ENCODE data around the gene TLR10.
"Not testable (repeated sequence)": the region's sequence is repeated elsewhere in the genome, so short reads cannot be mapped to it uniquely, and the experiment has no call there.

Gene TLR10

DNA sequence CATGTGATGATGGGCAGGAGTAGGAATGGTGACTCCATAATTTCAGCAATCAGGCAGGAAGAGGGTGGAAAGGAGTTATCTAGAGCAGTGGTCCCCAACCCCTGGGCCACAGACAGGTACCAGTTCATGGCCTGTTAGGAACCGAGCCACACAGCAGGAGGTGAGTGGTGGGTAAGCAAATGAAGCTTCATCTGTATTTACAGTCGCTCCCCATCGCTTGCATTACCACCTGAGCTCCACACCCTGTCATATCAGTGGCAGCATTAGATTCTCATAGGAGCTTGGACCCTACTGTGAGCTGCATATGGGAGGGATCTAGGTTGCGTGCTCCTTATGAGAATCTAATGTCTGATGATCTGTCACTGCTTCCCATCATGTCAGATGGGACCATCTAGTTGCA, 1.4 kb upstream of the TLR10 start:
- TF ChIP-seq, protein P1, sequence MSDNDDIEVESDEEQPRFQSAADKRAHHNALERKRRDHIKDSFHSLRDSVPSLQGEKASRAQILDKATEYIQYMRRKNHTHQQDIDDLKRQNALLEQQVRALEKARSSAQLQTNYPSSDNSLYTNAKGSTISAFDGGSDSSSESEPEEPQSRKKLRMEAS (IDR thresholded peaks at IDR 0.05; ENCODE audit: low read depth, low read length) = no peak
- TF ChIP-seq MYC (IDR thresholded peaks at IDR 0.05; ENCODE audit: low read depth, low read length) = no peak
- TF ChIP-seq, protein P2, sequence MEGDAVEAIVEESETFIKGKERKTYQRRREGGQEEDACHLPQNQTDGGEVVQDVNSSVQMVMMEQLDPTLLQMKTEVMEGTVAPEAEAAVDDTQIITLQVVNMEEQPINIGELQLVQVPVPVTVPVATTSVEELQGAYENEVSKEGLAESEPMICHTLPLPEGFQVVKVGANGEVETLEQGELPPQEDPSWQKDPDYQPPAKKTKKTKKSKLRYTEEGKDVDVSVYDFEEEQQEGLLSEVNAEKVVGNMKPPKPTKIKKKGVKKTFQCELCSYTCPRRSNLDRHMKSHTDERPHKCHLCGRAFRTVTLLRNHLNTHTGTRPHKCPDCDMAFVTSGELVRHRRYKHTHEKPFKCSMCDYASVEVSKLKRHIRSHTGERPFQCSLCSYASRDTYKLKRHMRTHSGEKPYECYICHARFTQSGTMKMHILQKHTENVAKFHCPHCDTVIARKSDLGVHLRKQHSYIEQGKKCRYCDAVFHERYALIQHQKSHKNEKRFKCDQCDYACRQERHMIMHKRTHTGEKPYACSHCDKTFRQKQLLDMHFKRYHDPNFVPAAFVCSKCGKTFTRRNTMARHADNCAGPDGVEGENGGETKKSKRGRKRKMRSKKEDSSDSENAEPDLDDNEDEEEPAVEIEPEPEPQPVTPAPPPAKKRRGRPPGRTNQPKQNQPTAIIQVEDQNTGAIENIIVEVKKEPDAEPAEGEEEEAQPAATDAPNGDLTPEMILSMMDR (IDR thresholded peaks at IDR 0.05; ENCODE audit: low read depth, low read length) = no peak
- no peak overlapping the region for H3K4me3 ChIP-seq (ENCODE audit: low read depth, low read length)
- DNase-seq (ENCODE audit: low read depth) = no peak

DNA sequence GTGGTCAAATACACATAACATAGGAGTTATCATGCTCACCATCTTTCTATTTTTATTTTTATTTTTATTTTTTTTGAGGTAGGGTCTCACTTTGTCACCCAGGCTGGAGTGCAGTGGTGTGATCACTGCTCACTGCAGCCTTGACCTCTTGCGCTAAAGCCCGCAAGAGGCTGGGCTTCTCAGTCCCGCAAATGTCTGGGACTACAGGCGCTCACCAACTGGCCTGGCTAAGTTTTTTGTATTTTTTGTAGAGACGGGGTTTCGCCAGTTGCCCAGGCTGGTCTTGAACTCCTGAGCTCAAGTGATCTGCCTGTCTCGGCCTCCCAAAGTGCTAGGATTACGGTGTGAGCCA, 295 bp upstream of the TLR10 start:
- H3K4me3 ChIP-seq (ENCODE audit: low read depth, low read length) = no peak overlapping the region
- TF ChIP-seq POLR2A (IDR thresholded peaks at IDR 0.05; ENCODE audit: extremely low read depth, insufficient read length) = no peak
- TF ChIP-seq, protein P1 (IDR thresholded peaks at IDR 0.05; ENCODE audit: low read depth, low read length) = no peak
- TF ChIP-seq MYC (IDR thresholded peaks at IDR 0.05; ENCODE audit: low read depth, low read length) = no peak
- TF ChIP-seq, protein P2 (IDR thresholded peaks at IDR 0.05; ENCODE audit: low read depth, low read length) = no peak
- no peak for DNase-seq (ENCODE audit: low read depth)

DNA sequence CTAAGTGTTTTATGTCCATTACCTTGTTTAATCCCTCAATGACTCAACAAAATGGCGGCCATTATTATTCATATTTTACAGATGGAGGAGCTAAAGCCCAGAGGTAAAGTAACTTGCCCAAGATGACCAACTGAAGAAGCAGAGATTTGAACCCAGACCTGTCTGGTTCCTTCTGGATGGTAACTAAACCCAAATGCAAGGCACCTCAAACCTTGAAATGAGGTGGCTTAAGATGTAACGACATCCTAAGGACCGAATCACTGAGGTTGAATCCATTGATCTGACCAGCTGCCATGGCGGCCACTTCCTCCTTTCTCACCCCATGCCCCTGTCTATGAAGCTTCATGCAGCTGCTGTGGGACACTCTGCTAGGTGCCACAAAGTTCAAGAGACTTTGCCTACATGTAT, 932 bp downstream of the TLR10 start:
- no peak for TF ChIP-seq POLR2A (IDR thresholded peaks at IDR 0.05; ENCODE audit: extremely low read depth, insufficient read length)
- TF ChIP-seq, protein P2 (IDR thresholded peaks at IDR 0.05; ENCODE audit: low read depth, low read length) = no peak
- no peak for TF ChIP-seq MYC (IDR thresholded peaks at IDR 0.05; ENCODE audit: low read depth, low read length)
- TF ChIP-seq, protein P1 (IDR thresholded peaks at IDR 0.05; ENCODE audit: low read depth, low read length) = no peak
- no peak overlapping the region for H3K4me3 ChIP-seq (ENCODE audit: low read depth, low read length)

DNA sequence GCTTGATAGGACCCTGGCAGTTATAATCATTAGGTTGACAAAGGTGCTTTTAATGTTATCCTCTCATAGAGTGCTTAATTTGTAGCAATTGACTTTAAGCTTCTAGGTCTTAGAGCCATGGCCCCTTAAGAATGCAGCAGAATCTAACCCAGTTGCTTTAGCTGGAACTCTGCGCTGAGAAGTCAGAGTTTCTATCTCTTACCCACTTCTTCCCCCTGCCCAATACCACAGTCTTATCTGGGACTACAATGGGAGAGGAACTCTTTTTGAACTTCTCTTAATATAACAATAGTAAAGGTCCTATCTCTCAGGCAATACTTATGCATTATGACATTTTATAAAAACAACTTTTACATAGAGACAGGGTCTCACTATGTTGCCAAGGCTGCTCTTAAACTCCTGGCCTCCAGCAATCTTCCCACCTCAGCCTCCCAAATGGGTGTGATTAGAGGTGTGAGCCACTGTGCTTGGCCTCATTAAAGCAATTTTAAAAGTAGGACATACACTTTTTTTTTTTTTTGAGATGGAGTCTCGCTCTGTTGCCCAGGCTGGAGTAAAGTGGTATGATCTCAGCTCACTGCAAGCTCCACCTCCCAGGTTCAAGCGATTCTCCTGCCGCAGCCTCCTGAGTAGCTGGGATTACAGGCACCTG, 1.8 kb downstream of the TLR10 start:
- no peak for DNase-seq (ENCODE audit: low read depth)
- TF ChIP-seq POLR2A (IDR thresholded peaks at IDR 0.05; ENCODE audit: extremely low read depth, insufficient read length) (no peak), MYC (IDR thresholded peaks at IDR 0.05; ENCODE audit: low read depth, low read length) (no peak)
- TF ChIP-seq, protein P2 (IDR thresholded peaks at IDR 0.05; ENCODE audit: low read depth, low read length) = no peak
- TF ChIP-seq, protein P1 (IDR thresholded peaks at IDR 0.05; ENCODE audit: low read depth, low read length) = no peak
- H3K4me3 ChIP-seq (ENCODE audit: low read depth, low read length) = no peak overlapping the region

More for the DNA sequence above, 932 bp downstream of the TLR10 start:
- no peak for DNase-seq (ENCODE audit: low read depth)

DNA sequence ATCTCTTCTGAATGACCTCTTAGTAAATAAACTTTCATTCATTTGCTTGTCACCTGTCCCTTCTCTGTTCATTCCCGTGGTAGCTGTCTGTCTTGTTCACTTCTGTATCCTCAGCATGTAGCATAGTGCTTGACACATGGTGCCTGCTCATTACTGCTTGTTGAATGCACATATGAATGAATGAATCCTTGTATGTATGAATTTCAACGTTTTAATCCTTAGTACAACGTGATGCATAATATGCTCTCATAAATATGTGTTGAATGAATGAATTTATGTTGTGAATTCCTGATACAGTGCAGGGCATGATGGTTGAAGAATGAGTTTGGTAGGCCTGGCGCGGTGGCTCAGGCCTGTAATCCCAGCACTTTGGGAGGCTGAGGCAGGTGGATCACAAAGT, 3.0 kb downstream of the TLR10 start:
- TF ChIP-seq MYC (IDR thresholded peaks at IDR 0.05; ENCODE audit: low read depth, low read length) = no peak
- no peak for TF ChIP-seq POLR2A (IDR thresholded peaks at IDR 0.05; ENCODE audit: extremely low read depth, insufficient read length)
- TF ChIP-seq, protein P2 (IDR thresholded peaks at IDR 0.05; ENCODE audit: low read depth, low read length) = no peak
- TF ChIP-seq, protein P1 (IDR thresholded peaks at IDR 0.05; ENCODE audit: low read depth, low read length) = no peak
- DNase-seq (ENCODE audit: low read depth) = no peak
- no peak overlapping the region for H3K4me3 ChIP-seq (ENCODE audit: low read depth, low read length)

DNA sequence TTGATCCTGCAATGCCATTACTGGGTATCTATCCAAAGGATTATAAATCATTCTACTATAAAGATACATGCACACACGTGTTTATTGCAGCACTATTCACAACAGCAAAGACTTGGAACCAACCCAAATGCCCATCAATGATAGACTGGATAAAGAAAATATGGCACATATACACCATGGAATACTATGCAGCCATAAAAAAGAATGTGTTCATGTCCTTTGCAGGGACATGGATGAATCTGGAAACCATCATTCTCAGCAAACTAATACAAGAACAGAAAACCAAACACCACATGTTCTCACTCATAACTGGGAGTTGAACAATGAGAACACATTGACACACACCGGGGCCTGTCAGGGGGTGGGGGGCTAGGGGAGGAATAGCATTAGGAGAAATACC, 4.9 kb downstream of the TLR10 start:
- not testable (repeated sequence) for H3K4me3 ChIP-seq (ENCODE audit: low read depth, low read length); DNase-seq (ENCODE audit: low read depth)

Measured in NB4 (cell line).